HPDE6-E6E7 (cell line): Measurements from ENCODE around the gene BBS10.
"Not testable (repeated sequence)": the region's sequence is repeated elsewhere in the genome, so short reads cannot be mapped to it uniquely, and the experiment has no call there.

Experiments used
- DNase-seq: peaks from one replicate; pipeline ENCODE4 v3.0.0; 2011; ENCODE audit warnings: missing footprints; ENCODE audit errors: extremely low spot score

BBS10 gene

DNA sequence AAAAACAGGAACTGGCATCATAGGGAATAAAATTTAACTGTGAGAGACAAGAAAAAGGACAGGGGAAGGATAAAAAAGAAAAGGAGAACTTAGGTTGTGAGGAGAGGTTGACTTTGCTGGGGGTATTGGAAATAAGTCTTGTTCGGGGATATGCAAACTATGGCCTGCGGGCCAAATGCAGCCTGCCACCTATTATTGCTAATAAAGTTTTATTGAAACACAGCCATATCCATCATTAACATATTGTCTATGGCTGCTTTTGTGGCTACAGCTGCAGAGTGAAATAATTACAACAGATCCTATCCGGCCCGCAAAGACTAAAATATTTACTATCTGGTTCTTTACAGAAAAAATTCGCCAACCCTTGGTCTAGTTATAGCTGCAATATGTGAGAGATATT is 18.6 kb downstream of the BBS10 start:
- DNase-seq: no peak

DNA sequence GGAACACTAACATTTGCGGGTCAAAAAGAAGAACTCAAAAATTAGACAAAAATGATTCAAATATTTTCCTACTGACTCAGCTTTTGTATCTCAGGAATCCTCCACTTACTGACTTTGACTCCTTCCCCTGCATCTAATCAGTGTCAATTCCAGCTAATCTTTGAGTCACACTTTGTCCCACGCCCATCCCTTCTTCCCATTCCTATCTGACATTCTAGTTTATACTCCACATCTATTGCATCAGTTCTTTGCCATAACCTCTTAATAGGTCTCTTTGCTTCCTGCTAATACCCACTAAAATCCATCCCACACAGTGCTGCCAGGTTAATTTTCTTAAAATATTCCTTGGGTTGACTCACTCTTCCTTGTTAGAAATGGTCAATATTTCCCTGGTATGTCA is 19.1 kb downstream of the BBS10 start:
- peak; percentile 62 for DNase-seq

DNA sequence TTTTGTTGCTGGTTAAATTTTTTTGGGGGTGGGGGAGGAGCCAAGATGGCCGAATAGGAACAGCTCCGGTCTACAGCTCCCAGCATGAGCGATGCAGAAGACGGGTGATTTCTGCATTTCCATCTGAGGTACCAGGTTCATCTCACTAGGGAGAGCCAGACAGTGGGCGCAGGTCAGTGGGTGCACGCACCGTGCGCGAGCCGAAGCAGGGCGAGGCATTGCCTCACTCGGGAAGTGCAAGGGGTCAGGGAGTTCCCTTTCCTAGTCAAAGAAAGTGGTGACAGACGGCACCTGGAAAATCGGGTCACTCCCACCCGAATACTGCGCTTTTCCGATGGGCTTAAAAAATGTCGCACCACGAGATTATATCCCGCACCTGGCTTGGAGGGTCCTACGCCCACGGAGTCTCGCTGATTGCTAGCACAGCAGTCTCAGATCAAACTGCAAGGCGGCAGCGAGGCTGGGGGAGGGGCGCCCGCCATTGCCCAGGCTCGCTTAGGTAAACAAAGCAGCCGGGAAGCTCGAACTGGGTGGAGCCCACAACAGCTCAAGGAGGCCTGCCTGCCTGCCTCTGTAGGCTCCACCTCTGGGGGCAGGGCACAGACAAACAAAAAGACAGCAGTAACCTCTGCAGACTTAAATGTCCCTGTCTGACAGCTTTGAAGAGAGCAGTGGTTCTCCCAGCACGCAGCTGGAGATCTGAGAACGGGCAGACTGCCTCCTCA is 28.5 kb downstream of the BBS10 start:
- DNase-seq: not testable (repeated sequence)

DNA sequence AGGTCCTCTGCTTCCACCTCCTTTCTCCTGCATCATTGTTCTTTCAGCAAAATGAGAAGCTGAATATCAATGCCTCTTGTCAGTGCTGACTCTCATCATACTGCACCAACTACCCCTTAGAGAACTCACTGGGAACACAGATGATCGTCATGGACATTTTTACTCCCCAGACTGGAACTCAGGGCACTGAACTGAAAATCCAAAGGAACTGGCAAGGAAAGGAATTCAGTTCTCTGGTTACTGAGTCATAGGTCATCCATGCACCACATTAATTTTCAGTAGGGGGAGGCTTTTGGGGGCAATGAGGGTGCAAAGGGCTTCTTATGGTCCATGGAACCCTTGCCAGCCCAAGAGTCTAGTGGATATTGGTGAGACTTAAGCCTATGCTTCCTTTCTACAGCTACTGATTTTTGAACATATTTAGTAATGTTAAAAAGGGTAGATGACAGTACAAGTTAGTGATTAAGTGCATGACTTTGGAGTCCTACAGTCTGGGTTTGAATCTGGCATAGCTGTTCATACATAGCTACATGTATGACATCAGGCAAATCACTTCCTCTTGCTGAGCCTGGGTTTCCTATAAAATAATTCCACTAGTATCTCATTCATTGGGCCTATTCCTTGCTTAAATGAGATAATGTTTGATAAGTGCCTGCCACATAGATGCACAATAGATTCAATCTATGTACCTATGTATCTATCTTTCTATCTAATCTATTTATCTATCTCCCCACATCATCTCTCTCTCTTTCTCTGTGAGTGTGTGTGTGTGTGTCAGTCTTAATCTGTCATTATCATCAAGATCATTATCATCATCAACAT is 29.2 kb downstream of the BBS10 start:
- DNase-seq: no peak

DNA sequence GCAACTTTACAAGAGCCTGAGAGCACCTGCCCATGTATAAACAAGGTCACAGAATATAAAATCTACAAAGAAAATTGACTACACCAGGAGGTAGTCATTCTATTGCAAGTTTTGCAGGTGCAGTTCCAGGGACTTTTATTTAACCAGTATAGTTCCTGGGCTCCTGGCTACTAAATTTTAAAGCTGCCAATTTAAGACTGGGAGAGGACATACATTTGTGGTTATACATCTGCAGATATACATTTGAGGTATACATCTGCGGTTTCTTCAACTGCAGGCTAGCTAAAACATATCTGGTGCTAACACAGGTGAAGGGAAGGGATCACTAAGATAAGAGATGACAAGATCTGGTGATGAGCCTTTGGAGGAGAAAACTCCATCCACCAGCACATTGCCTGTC is 30.2 kb downstream of the BBS10 start:
- no peak for DNase-seq

DNA sequence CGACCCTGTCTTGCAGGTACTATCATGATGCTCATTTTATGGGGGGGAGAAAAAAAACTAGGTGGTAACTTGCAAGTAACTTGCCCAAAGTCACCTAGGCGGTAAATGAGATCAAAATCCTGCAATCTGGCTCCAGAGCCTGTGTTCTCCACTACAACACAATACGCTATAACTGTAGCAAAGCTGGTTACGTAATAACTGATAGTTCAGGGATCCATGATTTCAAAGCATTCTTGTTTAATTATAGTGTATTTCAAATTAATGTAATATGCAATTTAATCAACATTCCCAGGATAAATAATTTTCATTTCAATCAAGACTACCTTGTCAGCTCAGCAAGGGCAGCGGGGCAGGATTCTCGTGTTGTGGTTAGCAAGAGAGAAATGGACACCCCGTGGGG is 31.7 kb downstream of the BBS10 start:
- no peak for DNase-seq

DNA sequence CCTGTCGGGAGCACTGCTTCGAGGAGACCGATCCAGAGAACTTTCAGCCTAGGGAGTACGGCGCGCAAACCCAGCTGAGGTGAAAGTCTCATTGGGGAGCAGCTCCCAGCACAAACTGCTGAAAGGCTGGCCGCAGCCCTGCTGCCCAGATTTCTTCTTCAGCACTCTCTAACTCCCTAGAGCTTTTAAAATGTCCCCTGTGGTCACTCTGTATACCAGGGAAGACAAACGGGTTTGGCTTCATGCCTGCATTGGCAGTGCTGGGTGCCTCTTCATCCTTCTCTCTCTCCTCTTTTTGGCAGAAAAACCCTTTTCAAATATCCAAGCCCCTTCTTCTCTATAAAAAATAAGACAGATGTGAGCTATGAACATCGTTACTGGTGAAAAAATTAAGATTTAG is 34.9 kb downstream of the BBS10 start:
- no peak for DNase-seq

DNA sequence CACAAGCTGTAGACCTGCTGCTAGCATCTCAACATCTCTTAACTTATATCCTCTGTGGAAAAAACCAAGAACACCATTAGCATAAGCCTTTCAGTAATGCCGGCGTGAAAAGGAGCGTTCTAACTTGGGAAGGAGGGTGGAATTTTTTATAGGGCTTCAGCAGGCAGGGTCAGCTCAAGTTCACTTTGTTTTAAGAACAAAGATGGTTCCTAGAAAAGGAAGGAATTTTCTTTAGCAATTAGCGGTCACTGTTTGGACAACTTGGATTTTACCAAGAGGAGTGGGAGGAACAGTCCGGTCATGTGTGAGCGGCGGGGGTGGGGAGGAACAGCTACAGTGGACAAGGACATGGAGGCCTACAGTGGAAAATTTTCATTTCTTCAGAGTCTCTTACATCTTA is 35.9 kb downstream of the BBS10 start:
- DNase-seq: no peak

DNA sequence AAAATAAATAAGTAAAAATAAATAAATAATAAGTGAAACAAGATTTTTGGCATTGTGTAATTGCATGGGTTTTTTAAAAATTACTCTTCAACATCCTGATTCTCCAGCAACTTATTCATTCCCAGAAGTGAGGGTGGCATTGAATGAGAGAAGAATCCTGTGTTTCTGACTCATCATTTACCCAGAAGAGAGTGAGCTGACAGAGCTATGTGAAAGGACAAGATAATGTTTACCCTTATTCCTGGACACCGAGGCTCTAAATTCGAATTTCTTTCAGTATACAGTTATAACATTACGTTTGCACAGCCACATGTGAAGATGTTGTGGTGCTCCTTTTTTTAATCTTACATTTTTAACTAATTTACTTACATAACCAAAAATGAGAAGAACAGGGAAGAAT is 36.4 kb downstream of the BBS10 start:
- DNase-seq: no peak

DNA sequence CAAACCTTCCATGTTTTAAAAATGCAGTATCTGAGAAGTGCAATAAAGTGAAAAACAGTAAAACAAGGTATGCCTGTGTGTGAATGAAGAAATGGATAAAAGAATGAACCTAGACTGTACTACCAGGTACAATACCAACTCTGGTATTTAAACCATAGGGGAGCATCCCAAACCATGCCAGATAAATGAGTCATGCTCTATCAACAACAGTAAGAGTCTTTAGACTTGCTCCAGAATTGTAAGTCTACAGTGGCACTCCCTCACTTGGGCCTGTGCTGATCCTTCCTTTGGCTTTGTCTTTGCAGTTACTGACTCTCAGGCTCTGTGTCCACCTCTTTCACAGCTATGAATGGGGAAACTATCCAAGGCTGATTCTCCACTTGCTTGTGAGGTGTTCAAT is 38.1 kb downstream of the BBS10 start:
- DNase-seq: peak; percentile 32

DNA sequence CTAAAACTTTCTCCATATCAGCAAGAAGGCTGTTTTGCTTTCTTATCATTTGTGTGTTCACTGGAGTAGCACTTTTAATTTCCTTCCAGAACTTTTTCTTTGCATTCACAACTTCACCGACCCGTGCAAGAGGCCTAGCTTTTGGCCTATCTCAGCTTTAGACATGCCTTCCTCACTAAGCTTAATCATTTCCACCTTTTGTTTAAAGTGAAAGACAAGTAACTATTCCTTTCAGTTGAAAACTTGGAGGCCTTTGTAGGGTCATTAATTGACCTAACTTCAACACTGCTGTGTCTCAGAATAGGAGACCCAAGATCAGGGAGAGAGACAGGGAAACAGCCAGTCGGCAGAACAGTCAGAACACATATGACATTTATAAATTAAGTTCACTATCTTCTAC is 39.3 kb downstream of the BBS10 start:
- DNase-seq: no peak

DNA sequence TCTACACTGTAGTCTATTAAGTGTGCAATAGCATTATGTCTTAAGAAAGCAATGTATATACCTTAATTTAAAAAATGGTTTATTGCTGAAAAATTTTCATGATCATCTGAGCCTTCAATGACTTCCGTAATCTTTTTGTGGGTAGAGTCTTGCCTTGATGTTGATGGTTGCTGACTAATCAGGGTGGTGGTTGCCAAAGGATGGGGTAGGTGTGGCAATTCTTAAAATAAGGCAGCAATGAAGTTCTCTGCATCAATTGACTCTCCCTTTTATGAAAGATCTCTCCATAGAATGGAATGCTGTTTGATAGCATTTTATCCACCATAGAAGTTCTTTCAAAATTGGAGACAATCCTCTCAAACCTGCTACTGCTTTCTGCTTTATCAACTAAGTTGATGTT is 41.1 kb downstream of the BBS10 start:
- no peak for DNase-seq

DNA sequence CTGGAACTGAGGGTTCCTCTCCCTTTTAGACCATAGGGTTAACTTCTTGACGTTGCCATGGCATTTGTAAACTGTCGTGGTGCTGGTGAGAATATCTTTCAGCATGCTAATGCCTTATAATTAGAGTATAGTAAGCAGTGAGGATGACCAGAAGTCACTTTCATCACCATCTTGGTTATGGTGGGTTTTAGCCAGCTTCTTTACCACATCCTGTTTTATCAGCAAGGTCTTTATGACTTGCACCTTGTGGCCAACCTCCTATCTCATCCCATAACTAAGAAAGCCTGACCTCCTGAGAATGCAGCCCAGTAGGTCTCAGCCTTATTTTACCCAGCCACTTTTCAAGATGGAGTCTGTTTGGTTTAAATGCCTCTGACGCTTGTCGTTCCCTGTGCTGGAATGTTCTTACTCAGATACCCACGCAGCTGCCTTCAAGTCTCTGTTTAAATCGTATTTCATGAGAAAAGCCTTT is 44.2 kb downstream of the BBS10 start:
- no peak for DNase-seq

DNA sequence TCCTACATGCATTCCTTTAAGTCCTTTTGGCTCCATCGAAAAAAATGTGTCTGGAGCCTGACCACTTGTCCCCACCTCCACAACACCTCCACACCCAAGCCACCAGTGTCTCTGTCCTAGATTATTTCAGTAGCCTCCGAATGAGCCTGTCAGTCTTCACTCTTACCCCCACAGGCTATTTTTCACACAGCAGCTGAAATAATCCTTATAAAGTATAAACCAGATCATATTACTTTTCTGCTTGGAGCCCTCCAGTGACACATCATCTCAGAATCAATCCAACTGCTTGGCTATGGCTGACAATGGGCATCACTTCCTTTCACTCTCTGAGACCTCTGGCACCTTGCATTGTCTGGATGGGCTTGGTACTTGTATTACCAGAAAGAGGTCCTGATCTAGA is 44.9 kb downstream of the BBS10 start:
- DNase-seq: no peak

DNA sequence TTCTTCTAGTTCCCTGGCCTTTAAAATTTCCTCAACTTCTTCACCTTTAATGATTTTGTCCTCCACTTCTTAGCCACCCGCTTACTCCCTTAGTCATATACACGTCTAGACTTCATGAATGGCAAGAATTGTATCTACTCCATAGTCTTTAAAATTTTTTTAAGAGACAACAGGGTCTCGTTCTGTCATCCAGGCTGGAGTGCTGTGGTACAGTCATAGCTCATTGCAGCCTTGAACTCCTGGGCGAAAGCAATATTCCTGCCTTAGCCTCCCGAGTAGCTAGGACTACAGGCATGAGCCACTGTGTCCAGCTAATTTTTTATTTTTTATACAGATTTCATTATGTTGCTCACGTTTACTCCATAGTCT is 47.9 kb downstream of the BBS10 start:
- no peak for DNase-seq

DNA sequence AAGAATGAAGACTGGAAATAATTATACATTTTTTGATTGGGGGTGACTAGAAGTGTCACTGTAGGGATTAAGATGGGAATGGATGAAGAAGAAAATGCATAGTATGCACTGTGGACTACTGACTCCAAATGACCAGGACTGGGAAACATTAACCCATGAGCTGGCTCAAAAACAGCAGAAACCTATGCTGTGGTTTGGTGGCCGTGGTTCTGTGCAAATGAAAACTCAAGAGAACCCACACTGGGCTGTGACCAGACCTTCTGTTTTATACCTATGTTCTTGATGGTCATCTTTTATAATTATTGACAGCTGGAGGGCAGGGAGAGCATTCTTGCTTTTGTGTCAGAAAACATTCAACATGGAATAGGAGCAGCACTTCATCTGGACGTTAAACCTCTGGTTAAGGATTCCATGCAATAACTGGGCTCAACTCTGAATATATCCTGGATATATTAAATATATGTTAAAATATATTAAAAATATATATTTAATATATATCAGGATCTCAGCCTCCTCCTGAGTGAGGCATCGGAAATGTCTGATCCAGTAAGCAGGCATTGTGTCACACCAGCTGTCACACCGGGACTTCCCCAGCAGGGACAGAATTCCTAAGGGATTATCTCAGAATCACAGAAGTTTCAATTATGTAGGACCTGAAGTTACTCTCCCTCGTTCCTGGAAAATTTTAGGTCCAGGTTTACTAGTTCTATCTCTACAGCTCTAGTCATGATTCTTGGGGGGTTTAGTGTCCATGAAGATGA is 48.5 kb downstream of the BBS10 start:
- DNase-seq: no peak
